GM12878 (cell line): ENCODE results near the gene NR2F6. TPM values are rescaled to one million over a fixed set of nuclear protein-coding genes. Genes with fewer than 3 reads are reported as not detected.
A peak's percentile ranks its signal among the peaks of the same experiment; 100 is the strongest.

Experiments
- ASH2L ChIP-seq: fragments of 300-600, 200-600 bp; sonication (generic); IDR thresholded peaks from 2 replicates; pipeline ENCODE4 v1.6.1; 2017; ENCODE audit warnings: low read depth, mild to moderate bottlenecking, borderline replicate concordance
- ATF3 ChIP-seq: IDR thresholded peaks from 2 replicates; pipeline ENCODE4 v1.6.1; 2011; ENCODE audit warnings: low read depth, mild to moderate bottlenecking, low read length, moderate library complexity, borderline replicate concordance; ENCODE audit errors: extremely low read depth
- BHLHE40 ChIP-seq, 2 experiments: fragments of 450-650 bp in 1 of 2; IDR thresholded peaks; 2 replicates each; pipeline ENCODE4 v1.6.1; 2011 to 2017; ENCODE audit warnings: low read depth in 2 of 2, borderline replicate concordance in 1 of 2, improper control_type of control experiment in 1 of 2, low read length in 1 of 2, mild to moderate bottlenecking in 1 of 2
- CEBPB ChIP-seq, 2 experiments: fragments of 150-350 bp in 1 of 2; IDR thresholded peaks; 2 replicates each; pipeline ENCODE4 v1.6.1; 2012 to 2014; ENCODE audit warnings: low read depth in 2 of 2, low read length in 2 of 2, borderline replicate concordance in 1 of 2, inconsistent platforms in 1 of 2
- CREB1 ChIP-seq: IDR thresholded peaks from 2 replicates; pipeline ENCODE4 v1.6.1; 2012; ENCODE audit warnings: low read depth, mild to moderate bottlenecking, inconsistent platforms
- CUX1 ChIP-seq: IDR thresholded peaks from 2 replicates; pipeline ENCODE4 v1.6.1; 2012; ENCODE audit warnings: improper control_type of control experiment, low read depth, low read length; ENCODE audit not compliant: insufficient replicate concordance
- GABPA ChIP-seq: IDR thresholded peaks from 2 replicates; pipeline ENCODE4 v1.6.1; 2014; ENCODE audit warnings: antibody characterized with exemption, low read depth, mild to moderate bottlenecking, inconsistent platforms
- IRF5 ChIP-seq: fragments of 450-650 bp; IDR thresholded peaks from 2 replicates; pipeline ENCODE4 v1.6.1; 2017; ENCODE audit warnings: borderline replicate concordance
- LARP7 ChIP-seq: fragments of 450-650 bp; IDR thresholded peaks from 2 replicates; pipeline ENCODE4 v1.6.1; 2017; ENCODE audit warnings: mild to moderate bottlenecking
- MEF2A ChIP-seq: IDR thresholded peaks from 2 replicates; pipeline ENCODE4 v1.6.1; 2011; ENCODE audit warnings: low read depth, mild to moderate bottlenecking, low read length, moderate library complexity; ENCODE audit not compliant: insufficient read depth
- PAX5 ChIP-seq: IDR thresholded peaks from 2 replicates; pipeline ENCODE4 v1.6.1; 2011; ENCODE audit warnings: low read depth, low read length, borderline replicate concordance
- RCOR1 ChIP-seq: conservative IDR thresholded peaks from 2 replicates; pipeline ENCODE4 v1.6.1; 2012; ENCODE audit warnings: low read depth, low read length, improper control_type of control experiment
- RUNX3 ChIP-seq: IDR thresholded peaks from 2 replicates; pipeline ENCODE4 v1.6.1; 2012; ENCODE audit warnings: low read length, inconsistent platforms
- SIX5 ChIP-seq: IDR thresholded peaks from 2 replicates; pipeline ENCODE4 v1.6.1; 2011; ENCODE audit warnings: mild to moderate bottlenecking, low read depth, low read length, moderate library complexity; ENCODE audit not compliant: severe bottlenecking
- SREBF1 ChIP-seq: IDR thresholded peaks from 2 replicates; pipeline ENCODE4 v1.6.1; 2012; ENCODE audit warnings: mild to moderate bottlenecking, low read length
- TAF1 ChIP-seq: IDR thresholded peaks from 2 replicates; pipeline ENCODE4 v1.6.1; 2011; ENCODE audit warnings: mild to moderate bottlenecking, low read depth, low read length, borderline replicate concordance
- TARDBP ChIP-seq: IDR thresholded peaks from 2 replicates; pipeline ENCODE4 v1.6.1; 2016; ENCODE audit warnings: borderline replicate concordance
- TCF7 ChIP-seq: IDR thresholded peaks from 2 replicates; pipeline ENCODE4 v1.6.1; 2014; ENCODE audit warnings: antibody characterized with exemption, borderline replicate concordance
- ZBTB33 ChIP-seq: fragments of 450-650 bp; IDR thresholded peaks from 2 replicates; pipeline ENCODE4 v1.6.1; 2017; ENCODE audit warnings: mild to moderate bottlenecking
- ZNF24 ChIP-seq: fragments of 450-650 bp; IDR thresholded peaks from 2 replicates; pipeline ENCODE4 v1.6.1; 2017; ENCODE audit warnings: antibody characterized with exemption, mild to moderate bottlenecking
- polyA plus RNA-seq, 11 experiments: library from polyadenylated mRNA; depleted of rRNA in 4 of 11; unstranded in 6 of 11; stranded (reverse) in 5 of 11; fragments of >200 nt; fragmentation: Nextera tagmentation in 4 of 11; fragmentation: Illumina TruSeq in 1 of 11; extraction: Ambion mirVana in 4 of 11; extraction: Trizol in 1 of 11; gene quantifications; 1 replicate in 1 of 11; 2 replicates in 10 of 11; pipeline versions ENCODE4 v1.2.1 to v1.2.3, GENCODE V29; 2011 to 2016; ENCODE audit warnings: inconsistent platforms in 2 of 11, missing spikeins in 2 of 11, low read depth in 1 of 11
- total RNA-seq, 4 experiments: library from RNA; depleted of rRNA in 3 of 4; stranded (reverse); fragments of >200 nt in 3 of 4; fragmentation: Illumina TruSeq in 1 of 4; extraction: Trizol in 1 of 4; gene quantifications; 2 replicates each; pipeline versions ENCODE4 v1.2.1 to v1.2.3, GENCODE V29; 2013 to 2021

NR2F6 gene
- total and polyA plus RNA-seq, 10 of the 15 experiments (the other 5 are each of a cell fraction or from before 2014, with no cell fraction given): 0.18 to 15.5 (median 6.1) TPM

- no peak for TF ChIP-seq ZBTB33
- TF ChIP-seq LARP7: peak; percentile 81; the same call in 1 of the 2 replicates
- TF ChIP-seq SREBF1: no peak
- peak; percentile 23; the same call in 1 of the 2 replicates for TF ChIP-seq RUNX3
- TF ChIP-seq CUX1: no peak
- TF ChIP-seq TCF7: no peak
- TF ChIP-seq CREB1: no peak
- TF ChIP-seq MEF2A: no peak
- no peak for TF ChIP-seq RCOR1
- TF ChIP-seq TAF1: no peak
- no peak for TF ChIP-seq SIX5
- no peak for TF ChIP-seq ZNF24
- TF ChIP-seq BHLHE40 (IDR thresholded peaks at IDR 0.05; ENCODE audit: borderline replicate concordance in 1 of 2, low read depth in 2 of 2, low read length in 1 of 2): peak in 1 of 2 experiments; percentile 49; a peak in 2 of 4 replicates
- no peak for TF ChIP-seq GABPA
- no peak for TF ChIP-seq IRF5
- no peak for TF ChIP-seq PAX5
- TF ChIP-seq ATF3: no peak
- TF ChIP-seq TARDBP: no peak
- 0 out of 2 replicates have a peak, but pooled peaks have one; percentile 34 for TF ChIP-seq ASH2L
- no peak for TF ChIP-seq CEBPB (IDR thresholded peaks at IDR 0.05; ENCODE audit: borderline replicate concordance in 1 of 2, low read depth in 2 of 2, low read length in 2 of 2)
Measured at GRCh38 chr19:17282488-17283125, 36.9 kb upstream of the NR2F6 start (continued).
